ENCODE data around the gene GPR137C. TPM values are rescaled to one million over a fixed set of nuclear protein-coding genes. Genes with fewer than 3 reads are reported as not detected.

GPR137C gene
- total and polyA plus RNA-seq, 2 of the 8 experiments (the other 6 are each of a cell fraction or from before 2014, with no cell fraction given), result 2.7 to 4.3 TPM

- Histone ChIP-seq H3K9ac (replicated peaks in 1 of 4; ENCODE audit: extremely low read depth in 1 of 4, low read depth in 3 of 4, low read length in 3 of 4) (no peak overlapping the region), H3K79me2 (ENCODE audit: control insufficient read depth in 1 of 2, insufficient read depth in 2 of 2, low read length in 2 of 2) (no peaks in the 10 kb centered on the region), H4K5ac (ENCODE audit: insufficient read length, low read depth, low read length) (no peak overlapping the region), H3K27ac (ENCODE audit: low read depth, low read length) (no peak overlapping the region), H2BK12ac (ENCODE audit: low read depth, low read length) (no peak overlapping the region), H3K14ac (ENCODE audit: insufficient read length) (no peak overlapping the region), H2AK5ac (ENCODE audit: low read depth, low read length) (no peak overlapping the region), H3K18ac (ENCODE audit: extremely low read depth, low read length) (no peak overlapping the region), H3K23me2 (ENCODE audit: low read depth, low read length) (no peaks in the 10 kb centered on the region; the same call in 1 of the 2 replicates), H3K23ac (ENCODE audit: insufficient read length) (no peak overlapping the region), H4K20me1 (replicated peaks in 1 of 2; ENCODE audit: control insufficient read depth in 1 of 2, insufficient read depth in 2 of 2, low read length in 2 of 2) (no peaks in the 10 kb centered on the region), H3K4me2 (ENCODE audit: insufficient read depth in 1 of 2, low read depth in 2 of 2, low read length in 2 of 2) (no peak overlapping the region), H3K4me1 (replicated peaks in 1 of 4; ENCODE audit: control insufficient read depth in 3 of 4, insufficient read depth in 4 of 4, low read length in 3 of 4) (no peaks in the 10 kb centered on the region), H2BK5ac (ENCODE audit: low read depth, low read length) (no peak overlapping the region), H3K9me3 (ENCODE audit: insufficient read depth in 2 of 2, low read depth in 1 of 2, low read length in 1 of 2) (no peaks in the 10 kb centered on the region), H3K79me1 (ENCODE audit: low read depth, low read length) (no peaks in the 10 kb centered on the region), H3K4ac (replicated peaks; ENCODE audit: insufficient read length, low read depth, low read length) (no peak overlapping the region), H3K4me3 (ENCODE audit: extremely low read depth in 1 of 4, insufficient read depth in 2 of 4, low read depth in 3 of 4, low read length in 4 of 4) (no peak overlapping the region), H2AFZ (ENCODE audit: low read length) (no peak overlapping the region), H3K56ac (replicated peaks; ENCODE audit: insufficient read length, low read depth, low read length) (no peak overlapping the region), H2BK120ac (replicated peaks; ENCODE audit: low read depth, low read length) (no peak overlapping the region), H4K8ac (ENCODE audit: extremely low read depth, insufficient read depth, low read length) (no peak overlapping the region), H3K27me3 (replicated peaks in 1 of 4; ENCODE audit: control insufficient read depth in 3 of 4, extremely low read depth in 1 of 4, insufficient read depth in 3 of 4, low read length in 3 of 4) (no peaks in the 10 kb centered on the region), H2BK15ac (ENCODE audit: low read length) (no peak overlapping the region), H4K91ac (replicated peaks; ENCODE audit: insufficient read length, low read length) (no peak overlapping the region), H2BK20ac (ENCODE audit: low read length) (no peak overlapping the region), H3K36me3 (ENCODE audit: control insufficient read depth in 2 of 4, insufficient read depth in 4 of 4, low read length in 3 of 4) (peaks cover 0 to 23% (median 5%) of the 10 kb centered on the region in 4 experiments; a peak in 3 of 8 replicates)
- FAIRE-seq (no peak), DNase-seq (ENCODE audit: low read depth in 1 of 2, low spot score in 2 of 2) (no peak)
- ChIA-PET POLR2A (ENCODE audit: partially characterized antibody) (no interaction called here), CTCF (ENCODE audit: partially characterized antibody) (no interaction called here)
- 87% methylated on average over 6 of the region's 6 CpGs; no CpG with 5 or more reads in 1 of the 2 experiments for WGBS, 2 experiments (ENCODE audit: extremely low coverage in 1 of 2, insufficient coverage in 1 of 2, insufficient read length in 1 of 2, insufficient replicate concordance in 2 of 2, low coverage in 1 of 2, low lambda C conversion rate in 2 of 2, missing lambda C conversion rate in 1 of 2)
- no peak for TF ChIP-seq ASH2L (IDR thresholded peaks at IDR 0.05; ENCODE audit: low read length)
- TF ChIP-seq, protein P1, sequence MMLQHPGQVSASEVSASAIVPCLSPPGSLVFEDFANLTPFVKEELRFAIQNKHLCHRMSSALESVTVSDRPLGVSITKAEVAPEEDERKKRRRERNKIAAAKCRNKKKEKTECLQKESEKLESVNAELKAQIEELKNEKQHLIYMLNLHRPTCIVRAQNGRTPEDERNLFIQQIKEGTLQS (IDR thresholded peaks at IDR 0.05; ENCODE audit: insufficient read depth, low read depth, low read length), result no peak
- TF ChIP-seq GABPA (IDR thresholded peaks at IDR 0.05; ENCODE audit: borderline replicate concordance, insufficient read depth, low read length), result no peak
- no peak for TF ChIP-seq NRF1 (IDR thresholded peaks at IDR 0.05; ENCODE audit: low read depth, low read length)
- no peak for TF ChIP-seq BACH1 (IDR thresholded peaks at IDR 0.05; ENCODE audit: low read length)
- no peak for TF ChIP-seq CHD1 (IDR thresholded peaks at IDR 0.05; ENCODE audit: low read depth, low read length)
- TF ChIP-seq SIX5 (IDR thresholded peaks at IDR 0.05; ENCODE audit: low read depth, low read length), result no peak
- no peak for TF ChIP-seq CHD2 (IDR thresholded peaks at IDR 0.05; ENCODE audit: low read length)
- no peak for TF ChIP-seq RAD21 (IDR thresholded peaks at IDR 0.05 in 1 of 2, conservative IDR thresholded peaks at IDR 0.05 in 1 of 2; ENCODE audit: low read depth in 2 of 2, low read length in 2 of 2)
- no peak for TF ChIP-seq TCF12 (IDR thresholded peaks at IDR 0.05; ENCODE audit: low read depth, low read length)
- TF ChIP-seq GTF2F1 (IDR thresholded peaks at IDR 0.05; ENCODE audit: borderline replicate concordance, low read depth, low read length), result no peak
- no peak for TF ChIP-seq EP300 (IDR thresholded peaks at IDR 0.05; ENCODE audit: borderline replicate concordance in 1 of 2, low read depth in 2 of 2, low read length in 2 of 2)
- TF ChIP-seq CBX8 (IDR thresholded peaks at IDR 0.05; ENCODE audit: borderline replicate concordance, low read depth, low read length), result no peak
- TF ChIP-seq SP4 (IDR thresholded peaks at IDR 0.05; ENCODE audit: low read length), result no peak
- no peak for TF ChIP-seq CBX5 (IDR thresholded peaks at IDR 0.05; ENCODE audit: low read depth, low read length)
These were observed 98.1 kb downstream of the GPR137C start for GRCh38 chr14:52650774-52651173.
